Peyer's patch (tissue), 4 donors: ENCODE measurements around the gene ZNF184.

Source experiments
- CTCF ChIP-seq, 6 experiments: fragments of 450-650 bp in 4 of 6; fragments of 200-600 bp in 2 of 6; sonication (generic) in 1 of 6; IDR thresholded peaks; one replicate each; pipeline ENCODE4 v1.5.1; 2017 to 2019; ENCODE audit warnings: antibody characterized with exemption in 6 of 6, mild to moderate bottlenecking in 3 of 6, moderate library complexity in 1 of 6
- POLR2A ChIP-seq, 2 donors: fragments of 450-650 bp; IDR thresholded peaks; one replicate each; pipeline ENCODE4 v1.5.1; 2017; ENCODE audit warnings: antibody characterized with exemption in 2 of 2, mild to moderate bottlenecking in 2 of 2, moderate library complexity in 2 of 2

GRCh38 chr6:27419363-27419762, 53.5 kb downstream of the ZNF184 start:
- TF ChIP-seq CTCF (IDR thresholded peaks at IDR 0.05) (no peak), POLR2A (IDR thresholded peaks at IDR 0.05) (no peak)
